ENCODE results near the gene DNAI1. TPM values are rescaled to one million over a fixed set of nuclear protein-coding genes. Genes with fewer than 3 reads are reported as not detected.

Gene DNAI1
- total RNA-seq, 1 experiment from 2014 or later, result 1.1 TPM

DNA sequence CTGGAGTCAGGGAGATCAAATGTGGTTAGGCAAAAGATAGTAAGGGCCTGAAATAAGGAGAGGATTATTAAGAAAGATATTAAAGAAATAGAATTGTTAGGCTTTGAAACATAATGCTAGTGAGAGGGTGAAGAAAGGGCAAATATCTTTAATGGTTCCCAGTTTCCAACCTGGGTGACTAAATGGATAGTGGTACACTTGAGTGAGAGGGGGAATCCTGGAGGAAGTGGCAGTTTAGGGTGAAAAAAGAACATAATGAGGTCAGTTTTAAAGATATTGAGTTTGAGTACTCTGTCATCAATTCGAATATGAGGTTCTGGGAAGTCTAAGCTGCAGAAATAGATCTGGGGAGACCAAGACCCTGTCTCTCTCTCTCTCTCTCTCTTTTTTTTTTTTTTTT, 18.9 kb downstream of the DNAI1 start:
- H2AFZ ChIP-seq (ENCODE audit: low read depth, low read length, poor library complexity, severe bottlenecking), result no peak overlapping the region
- no TSS peak for BruUV-seq (replicated peaks)
- H3K27ac ChIP-seq (ENCODE audit: low read depth, low read length), result no peak overlapping the region
- ATAC-seq, result no peak
- no peak overlapping the region for H3K9ac ChIP-seq (ENCODE audit: low read length)
- H3K4me3 ChIP-seq (replicated peaks in 1 of 2; ENCODE audit: low read depth in 1 of 2, low read length in 2 of 2), result no peak overlapping the region
- DNase-seq (ENCODE audit: low read depth, low spot score), result no peak
- H4K20me1 ChIP-seq (ENCODE audit: insufficient read depth), result no peaks in the 10 kb centered on the region
- no peaks in the 10 kb centered on the region for H3K4me1 ChIP-seq (ENCODE audit: control insufficient read depth in 1 of 2, insufficient read depth in 2 of 2, low read length in 2 of 2)
- RAD21 ChIA-PET (ENCODE audit: low non-redundant PET in 1 of 2, low total read pairs in 2 of 2, uncharacterized antibody in 2 of 2, unreplicated experiment in 2 of 2), result no interaction called here
- no peaks in the 10 kb centered on the region for H3K79me2 ChIP-seq (ENCODE audit: insufficient read depth, low read length)
- no peaks in the 10 kb centered on the region for H3K9me2 ChIP-seq (ENCODE audit: insufficient read depth)
- intact Hi-C loops (cut with micrococcal nuclease), result no loop called here
- H3K4me2 ChIP-seq (ENCODE audit: low read length), result no peak overlapping the region
- H3K36me3 ChIP-seq (ENCODE audit: control insufficient read depth in 1 of 2, insufficient read depth in 2 of 2, low read length in 2 of 2), result no peaks in the 10 kb centered on the region
- POLR2A ChIA-PET, result no interaction called here
- TF ChIP-seq POLR2AphosphoS5 (IDR thresholded peaks at IDR 0.05; ENCODE audit: low read depth, low read length) (no peak), YY1 (IDR thresholded peaks at IDR 0.05; ENCODE audit: extremely low read depth, insufficient replicate concordance, low read depth, low read length) (no peak), SP1 (IDR thresholded peaks at IDR 0.05; ENCODE audit: low read depth) (no peak), CBX3 (IDR thresholded peaks at IDR 0.05; ENCODE audit: low read depth) (no peak), CEBPB (IDR thresholded peaks at IDR 0.05; ENCODE audit: low read depth) (no peak), ZBTB33 (IDR thresholded peaks at IDR 0.05; ENCODE audit: extremely low read depth, insufficient replicate concordance, low read length) (no peak), POLR2A (IDR thresholded peaks at IDR 0.05; ENCODE audit: borderline replicate concordance, extremely low read depth, insufficient read depth, insufficient read length) (no peak), EZH2phosphoT487 (IDR thresholded peaks at IDR 0.05; ENCODE audit: borderline replicate concordance) (no peak)
- TF ChIP-seq, protein P1, sequence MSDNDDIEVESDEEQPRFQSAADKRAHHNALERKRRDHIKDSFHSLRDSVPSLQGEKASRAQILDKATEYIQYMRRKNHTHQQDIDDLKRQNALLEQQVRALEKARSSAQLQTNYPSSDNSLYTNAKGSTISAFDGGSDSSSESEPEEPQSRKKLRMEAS (IDR thresholded peaks at IDR 0.05), result no peak
- H3K27me3 ChIP-seq (ENCODE audit: insufficient read depth, low read length), result no peaks in the 10 kb centered on the region; the same call in 1 of the 2 replicates
- CTCF ChIA-PET, result no interaction called here
- H3K9me3 ChIP-seq (ENCODE audit: control insufficient read depth in 1 of 2, insufficient read depth in 1 of 2, low read depth in 1 of 2, low read length in 2 of 2), result no peaks in the 10 kb centered on the region
